GM19438 (cell line): ENCODE results near the gene OR5H1.
"Not testable (repeated sequence)": the region's sequence is repeated elsewhere in the genome, so short reads cannot be mapped to it uniquely, and the experiment has no call there.

Experiments
- ATAC-seq: cut with Tn5 transposase; IDR thresholded peaks from one replicate; pipeline ENCODE4 v1.9.1; 2021; ENCODE audit warnings: low read depth; ENCODE audit not compliant: unreplicated experiment

The OR5H1 gene

GRCh38 chr3:98130421-98130820, at the start of gene OR5H1:
Gene OR5H1, plus strand, starts transcription at chr3:98130721. Its CDS starts 1,977 bp downstream, at chr3:98132698.
- ATAC-seq, result no peak

DNA sequence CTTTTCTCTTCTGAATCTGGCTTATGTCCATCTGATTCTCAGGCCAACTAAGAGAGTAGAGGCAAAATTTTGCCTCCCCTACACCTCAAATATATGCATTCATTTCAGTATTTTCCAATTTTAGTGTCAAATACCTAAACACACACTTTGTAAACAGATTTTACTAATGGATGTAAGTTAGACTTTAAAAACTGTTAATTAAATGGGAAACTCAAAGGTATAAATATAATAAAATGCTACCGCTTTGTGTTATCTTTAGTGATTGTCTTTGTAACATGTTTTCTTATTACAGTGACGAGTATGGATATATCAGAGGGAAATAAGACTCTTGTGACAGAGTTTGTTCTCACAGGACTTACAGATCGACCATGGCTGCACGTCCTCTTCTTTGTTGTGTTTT, 43.6 kb upstream of the OR5H1 start, which contains the start of gene OR5AC2:
OR5AC2 (plus strand) TSS at position 301 of the 400 bp plus-strand sequence; CDS start at position 301, 0 bp downstream.
- ATAC-seq, result no peak

DNA sequence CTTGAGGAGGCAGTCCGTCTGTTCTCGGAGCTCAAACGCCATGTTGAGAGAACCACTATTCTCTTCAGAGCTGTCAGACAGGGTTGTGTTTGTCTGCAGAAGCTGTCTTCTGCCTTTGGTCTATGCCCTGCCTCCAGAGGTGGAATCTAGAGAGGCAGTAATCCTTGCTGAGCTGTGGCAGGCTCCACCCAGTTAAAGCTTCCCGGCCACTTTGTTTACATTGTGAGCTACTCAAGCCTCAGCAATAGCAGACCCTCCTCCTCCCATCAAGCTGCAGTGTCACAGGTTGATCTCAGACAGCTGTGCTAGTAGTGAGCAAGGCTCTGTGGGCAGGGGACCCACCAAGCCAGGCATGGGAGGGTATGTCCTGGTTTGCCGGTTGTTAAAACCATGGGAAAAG, 34.6 kb upstream of the OR5H1 start:
- ATAC-seq, result no peak

DNA sequence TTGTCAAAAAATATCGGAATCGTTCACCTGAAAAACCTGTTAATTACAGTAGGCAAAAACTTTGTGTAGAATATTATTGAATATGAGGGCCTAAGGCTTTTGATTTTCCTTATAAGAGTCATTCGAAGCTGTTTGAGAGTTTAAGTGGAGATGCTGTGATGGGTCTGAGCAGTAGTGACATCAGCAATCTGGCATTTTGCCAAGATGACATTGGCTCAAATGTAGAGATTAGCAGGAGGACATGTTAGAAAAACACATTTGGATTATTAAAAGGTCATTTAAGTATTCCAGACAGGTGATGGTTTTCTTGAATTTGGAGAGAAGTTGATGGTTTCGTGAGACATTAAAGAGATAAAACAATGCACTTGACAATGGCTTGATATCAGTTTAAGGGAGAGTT, 30.7 kb upstream of the OR5H1 start:
- ATAC-seq, result no peak

- no peak for ATAC-seq
Observed at GRCh38 chr3:98108162-98108561, 22.4 kb upstream of the OR5H1 start.

DNA sequence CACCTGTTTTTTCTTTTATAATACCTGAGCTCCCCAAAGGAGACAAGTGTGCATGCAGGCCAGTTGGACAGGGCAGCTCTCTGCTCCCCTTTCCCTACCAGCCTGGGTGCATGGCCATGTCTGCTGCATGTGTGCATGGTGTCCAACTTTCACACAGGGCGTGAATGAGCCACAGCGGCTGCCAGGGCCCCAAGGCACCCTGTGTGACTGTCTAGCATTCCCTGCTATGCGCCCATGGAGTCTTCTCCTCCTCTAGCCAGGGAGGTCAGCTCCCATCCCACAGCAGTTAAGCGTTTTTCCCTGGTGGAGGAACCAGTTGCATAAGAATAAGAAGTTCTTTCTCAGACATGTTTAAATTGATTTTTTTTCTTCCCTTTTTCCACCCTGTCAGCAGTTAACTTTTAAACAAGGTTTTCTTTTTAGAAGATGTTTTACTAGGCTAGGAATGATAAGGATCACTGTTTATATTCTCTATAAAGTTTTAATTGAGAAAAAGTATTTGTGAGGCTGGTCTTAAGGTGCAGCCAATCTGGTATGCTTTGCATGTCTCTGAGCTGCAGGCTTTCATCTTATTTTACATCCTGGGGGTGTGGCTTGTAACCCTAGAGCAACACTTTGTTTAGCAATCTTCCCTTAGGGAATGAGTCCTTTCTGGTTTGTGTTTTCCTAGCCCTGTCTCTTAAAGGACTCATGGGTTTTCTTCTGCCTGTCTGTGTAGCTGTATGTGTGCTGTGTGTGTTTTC, 20.5 kb upstream of the OR5H1 start:
- no peak for ATAC-seq

- no peak for ATAC-seq
Observed at GRCh38 chr3:98110550-98110908, 20.0 kb upstream of the OR5H1 start.

- no peak for ATAC-seq
Observed at GRCh38 chr3:98114264-98114663, 16.3 kb upstream of the OR5H1 start.

DNA sequence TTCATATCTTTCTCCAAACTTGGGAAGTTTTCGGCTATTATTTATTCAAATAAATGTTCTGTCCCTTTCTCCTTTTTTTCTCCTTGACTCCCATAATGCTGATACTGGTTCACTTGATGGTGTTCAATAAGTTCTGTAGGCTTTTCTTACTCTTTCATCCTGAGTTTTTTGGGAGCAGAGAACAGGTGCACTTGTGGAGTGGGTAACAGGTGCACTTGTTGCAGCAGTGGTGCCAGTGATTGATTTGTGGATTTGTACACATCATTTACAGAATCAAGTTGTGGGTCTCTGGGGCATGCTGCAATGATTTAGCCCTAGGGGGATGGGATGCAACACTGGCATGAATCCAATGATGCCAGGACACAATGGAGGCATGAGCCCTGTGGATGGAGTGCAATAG, 14.8 kb upstream of the OR5H1 start:
- no peak for ATAC-seq

DNA sequence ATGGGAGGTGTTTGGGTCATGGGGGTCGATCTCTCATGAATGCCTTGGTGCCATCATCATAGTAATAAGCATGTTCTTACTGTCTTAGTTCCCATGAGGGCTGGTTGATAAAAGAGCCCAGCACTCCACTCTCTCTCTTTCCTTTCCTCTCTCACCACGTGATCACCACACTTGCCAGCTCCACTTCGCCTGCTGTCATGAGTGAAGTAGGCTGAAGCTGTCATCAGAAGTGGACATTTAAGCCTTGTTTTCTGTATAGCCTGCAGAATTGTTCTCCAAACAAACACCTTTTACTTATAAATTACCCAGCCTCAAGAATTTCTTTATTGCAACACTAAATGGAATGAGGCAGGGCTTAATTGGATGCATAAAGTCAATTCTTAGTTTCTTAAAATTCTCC, 6.1 kb downstream of the OR5H1 start:
- no peak for ATAC-seq

DNA sequence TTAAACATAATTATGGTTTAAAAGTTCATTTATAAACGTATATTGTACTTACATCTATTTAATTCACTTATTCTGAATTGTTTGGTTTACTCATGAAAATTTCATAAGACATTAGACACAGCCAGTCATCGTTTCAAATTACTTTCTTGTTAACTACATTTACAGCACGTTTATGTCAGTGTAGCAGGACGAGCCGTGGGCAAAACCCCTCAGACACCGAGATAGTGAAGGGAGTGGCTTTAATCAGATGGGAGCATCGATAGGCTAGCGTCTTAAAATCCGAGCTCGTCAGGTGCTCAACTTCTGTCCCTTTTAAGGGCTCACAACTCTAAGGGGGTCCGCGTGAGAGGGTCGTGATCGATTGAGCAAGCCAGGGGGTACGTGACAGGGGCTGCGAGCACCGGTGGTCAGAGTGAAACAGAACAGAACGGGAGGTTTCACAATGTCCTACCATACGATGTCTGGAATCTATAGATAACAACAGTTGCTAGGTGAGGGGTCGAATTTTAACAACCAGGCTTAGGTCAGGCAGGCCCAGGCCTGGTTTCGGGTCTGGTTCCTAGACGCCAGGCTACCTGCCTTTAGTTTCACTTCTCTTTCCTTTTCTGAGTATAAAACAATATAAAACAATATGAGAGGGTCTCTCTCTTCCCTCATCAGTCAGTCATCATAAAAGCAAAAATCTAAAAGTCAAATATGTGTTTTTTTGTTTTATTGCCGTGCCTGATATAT, 7.5 kb downstream of the OR5H1 start:
- ATAC-seq, result not testable (repeated sequence)

DNA sequence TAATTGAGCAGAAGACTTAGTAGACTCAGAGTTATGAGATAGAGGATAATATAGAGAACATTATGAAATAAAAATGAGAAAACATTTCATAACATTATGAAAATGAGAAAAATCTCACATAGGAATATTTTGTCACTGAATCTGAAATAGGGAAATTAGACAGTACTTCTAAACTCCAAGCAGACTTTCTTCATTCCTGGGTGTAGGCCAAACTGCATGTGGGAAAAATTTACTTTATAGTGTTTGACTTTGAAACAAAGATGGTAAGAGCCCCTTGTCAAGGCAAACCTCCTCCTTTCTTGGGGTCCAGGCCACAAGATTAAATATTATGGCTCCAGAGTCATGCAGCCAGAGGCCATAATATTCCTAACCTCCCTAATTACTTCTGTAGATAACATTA, 10.0 kb downstream of the OR5H1 start:
- ATAC-seq, result no peak

DNA sequence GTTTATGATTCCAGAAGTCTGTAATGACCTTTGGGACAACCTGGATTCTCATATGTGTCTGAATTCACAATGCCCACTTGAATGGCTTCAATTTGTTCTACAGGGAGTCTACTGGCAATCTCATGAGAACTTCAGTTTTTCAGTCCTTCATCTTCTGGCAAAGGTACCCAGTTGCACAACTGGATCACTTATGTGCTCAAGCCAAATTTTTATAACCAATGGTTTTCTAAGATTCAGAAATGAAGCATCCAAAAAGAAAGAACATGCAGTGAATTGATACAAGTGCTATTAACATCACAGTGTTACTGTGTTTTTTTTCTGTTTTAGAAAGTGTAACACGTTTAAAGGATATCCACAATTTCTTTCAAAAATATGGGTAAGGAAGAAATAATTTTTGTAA, 16.7 kb downstream of the OR5H1 start, which contains the start of gene OR5H14:
OR5H14 (plus strand) TSS at position 301 of the 400 bp plus-strand sequence. CDS start 1,907 bp downstream, outside the sequence.
- ATAC-seq, result no peak

DNA sequence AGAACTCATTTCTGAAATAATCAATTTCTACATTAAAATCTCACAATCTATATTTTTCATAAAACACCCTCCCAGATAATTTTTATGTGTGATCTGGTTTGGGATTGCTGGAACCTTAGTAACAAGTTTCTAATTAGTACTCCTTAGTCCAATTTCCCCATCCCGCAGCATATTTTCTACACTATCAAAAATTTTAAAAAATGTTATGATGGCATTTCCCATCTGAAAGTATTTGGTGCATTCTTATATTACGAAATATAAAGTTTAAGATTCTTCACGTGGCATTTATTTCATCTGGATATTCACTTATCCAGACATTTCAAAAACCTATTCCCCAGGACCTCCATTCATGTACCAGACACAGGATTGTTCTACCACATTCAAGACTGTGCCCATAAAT, 18.2 kb downstream of the OR5H1 start:
- no peak for ATAC-seq

- not testable (repeated sequence) for ATAC-seq
Observed at GRCh38 chr3:98149456-98149855, 18.9 kb downstream of the OR5H1 start.

- ATAC-seq, result no peak
Observed at GRCh38 chr3:98151241-98151640, 20.7 kb downstream of the OR5H1 start.

- ATAC-seq, result no peak
Observed at GRCh38 chr3:98166396-98166795, 35.9 kb downstream of the OR5H1 start, which contains the start of gene OR5H15. Gene OR5H15, plus strand, starts transcription at chr3:98166696. Its CDS starts 2,004 bp downstream, at chr3:98168700.

GRCh38 chr3:98171071-98171470, 40.5 kb downstream of the OR5H1 start:
- ATAC-seq, result no peak

DNA sequence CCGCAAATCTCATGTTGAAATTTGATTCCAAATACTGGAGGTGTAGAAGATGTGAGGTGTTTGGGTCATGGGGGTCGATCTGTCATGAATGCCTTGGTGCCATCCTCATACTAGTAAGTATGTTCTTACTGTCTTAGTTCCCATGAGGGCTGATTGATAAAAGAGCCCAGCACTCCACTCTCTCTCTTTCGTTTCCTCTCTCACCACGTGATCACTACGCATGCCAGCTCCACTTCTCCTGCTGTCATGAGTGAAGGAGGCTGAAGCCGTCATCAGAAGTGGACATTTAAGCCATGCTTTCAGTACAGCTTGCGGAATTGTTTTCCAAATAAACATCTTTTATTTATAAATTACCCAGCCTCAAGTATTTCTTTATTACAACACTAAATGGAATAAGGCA, 42.1 kb downstream of the OR5H1 start:
- ATAC-seq, result no peak

- ATAC-seq, result no peak
Observed at GRCh38 chr3:98180319-98180890, 49.9 kb downstream of the OR5H1 start.

DNA sequence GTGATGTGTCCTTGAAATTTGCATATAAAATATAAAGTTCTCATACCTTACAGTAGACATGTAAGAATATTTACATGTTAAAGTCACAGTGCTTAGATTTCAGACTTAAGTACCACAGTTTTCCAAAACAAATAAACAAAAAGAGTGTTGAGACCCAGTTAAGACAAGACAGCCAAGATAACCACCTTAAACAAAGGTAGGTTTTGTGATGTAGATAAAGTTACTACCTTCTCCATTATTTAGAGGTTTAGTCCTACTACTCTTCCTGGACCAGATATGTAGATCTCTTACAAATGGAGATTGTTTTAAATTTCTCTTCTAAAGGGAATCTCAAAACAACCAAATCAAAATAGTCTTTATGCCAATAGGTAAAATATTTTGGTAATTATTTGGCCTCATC, 51.7 kb downstream of the OR5H1 start:
- ATAC-seq, result no peak
